GM18499 (cell line): ENCODE measurements around the gene PCYOX1L.

Source experiments
- ATAC-seq: cut with Tn5 transposase; IDR thresholded peaks from one replicate; pipeline ENCODE4 v1.9.1; 2021; ENCODE audit warnings: moderate number of reproducible peaks; ENCODE audit not compliant: insufficient read depth, unreplicated experiment

Gene PCYOX1L, protein sequence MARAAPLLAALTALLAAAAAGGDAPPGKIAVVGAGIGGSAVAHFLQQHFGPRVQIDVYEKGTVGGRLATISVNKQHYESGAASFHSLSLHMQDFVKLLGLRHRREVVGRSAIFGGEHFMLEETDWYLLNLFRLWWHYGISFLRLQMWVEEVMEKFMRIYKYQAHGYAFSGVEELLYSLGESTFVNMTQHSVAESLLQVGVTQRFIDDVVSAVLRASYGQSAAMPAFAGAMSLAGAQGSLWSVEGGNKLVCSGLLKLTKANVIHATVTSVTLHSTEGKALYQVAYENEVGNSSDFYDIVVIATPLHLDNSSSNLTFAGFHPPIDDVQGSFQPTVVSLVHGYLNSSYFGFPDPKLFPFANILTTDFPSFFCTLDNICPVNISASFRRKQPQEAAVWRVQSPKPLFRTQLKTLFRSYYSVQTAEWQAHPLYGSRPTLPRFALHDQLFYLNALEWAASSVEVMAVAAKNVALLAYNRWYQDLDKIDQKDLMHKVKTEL

GRCh38 chr5:149357370-149358293 is at the start of gene PCYOX1L:
Gene PCYOX1L (plus strand): TSS chr5:149358046. CDS start chr5:149358069, 23 bp downstream.
- peak; percentile 96 for ATAC-seq

- no peak for ATAC-seq
Measured at GRCh38 chr5:149309354-149309753, 48.5 kb upstream of the PCYOX1L start.

DNA sequence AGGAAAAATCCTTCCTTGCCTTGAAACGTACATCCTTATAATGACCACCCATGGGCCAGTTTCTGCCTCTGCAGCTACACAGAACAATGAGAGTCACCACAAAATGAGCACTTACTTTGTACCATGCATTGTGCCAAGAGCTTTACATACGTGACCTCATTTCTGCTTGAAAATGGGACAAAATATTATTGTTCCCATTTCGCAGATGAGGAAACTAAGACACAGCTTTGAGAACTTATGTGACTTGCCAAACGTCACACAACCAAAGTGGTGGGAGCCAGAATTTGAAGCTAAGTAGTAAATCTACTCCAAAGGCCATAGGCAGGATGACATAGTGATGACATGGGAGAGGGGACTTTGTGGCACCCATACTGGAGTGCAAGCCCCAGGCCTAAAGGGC is 47.4 kb upstream of the PCYOX1L start:
- no peak for ATAC-seq

DNA sequence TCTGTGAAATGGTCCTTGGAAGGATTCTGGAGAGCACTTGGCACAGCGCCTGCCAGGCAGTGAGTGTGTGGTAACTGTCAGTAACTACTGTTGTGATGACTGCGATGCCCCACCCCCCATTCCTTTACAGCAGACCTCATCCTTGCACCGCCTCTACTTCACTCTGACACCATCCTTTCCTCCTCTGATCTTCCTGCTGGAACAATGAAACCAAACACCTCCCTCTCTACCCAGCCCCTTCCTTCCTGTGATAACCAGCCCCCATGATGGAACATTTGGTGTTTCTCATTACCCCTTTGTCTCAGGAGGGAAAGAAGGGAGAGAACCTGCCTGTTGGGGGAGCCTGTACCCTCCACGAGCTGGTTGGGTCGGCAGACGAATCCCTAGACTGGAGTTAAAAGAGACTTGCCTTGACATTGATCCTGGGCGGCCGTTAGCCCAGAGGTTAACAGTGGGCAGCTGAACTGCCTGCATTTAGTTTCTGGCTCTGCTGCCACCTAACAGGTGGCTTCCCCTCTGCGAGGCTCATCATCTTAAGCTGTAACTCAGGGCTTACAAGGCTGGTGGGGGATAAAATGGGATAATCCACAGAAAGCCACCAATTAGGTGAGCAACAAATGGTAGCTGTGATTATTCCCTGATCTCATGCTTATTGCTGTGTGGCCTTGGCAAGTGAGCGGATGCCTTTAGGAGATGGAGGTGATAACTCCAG is 46.7 kb upstream of the PCYOX1L start:
- ATAC-seq, result no peak

- ATAC-seq, result no peak
Measured at GRCh38 chr5:149313151-149313841, 44.5 kb upstream of the PCYOX1L start.

GRCh38 chr5:149314571-149315111 is 43.2 kb upstream of the PCYOX1L start:
- no peak for ATAC-seq

GRCh38 chr5:149315753-149316152 is 42.1 kb upstream of the PCYOX1L start:
- no peak for ATAC-seq

- no peak for ATAC-seq
Measured at GRCh38 chr5:149317281-149318048, 40.4 kb upstream of the PCYOX1L start.

DNA sequence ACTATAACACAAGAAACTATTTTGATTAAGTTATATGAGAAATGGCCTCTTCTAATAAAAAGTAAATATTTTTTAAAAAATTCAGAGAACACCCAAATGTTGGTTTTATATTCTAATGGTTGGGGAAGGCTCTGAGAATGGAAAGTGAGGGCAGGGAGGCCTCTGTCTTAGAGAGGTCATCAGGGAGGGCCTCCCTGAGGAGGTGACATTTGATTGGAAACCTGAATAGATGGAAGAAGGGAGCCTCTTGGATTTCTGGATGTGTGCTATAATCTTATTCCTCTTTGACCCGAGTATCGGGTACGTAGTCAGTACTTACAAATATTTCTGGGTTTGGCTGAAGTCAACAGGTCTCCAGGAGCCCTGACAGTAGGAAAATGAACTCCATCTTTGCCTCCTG is 38.7 kb upstream of the PCYOX1L start:
- no peak for ATAC-seq

GRCh38 chr5:149320791-149321330 is 37.0 kb upstream of the PCYOX1L start:
- no peak for ATAC-seq

DNA sequence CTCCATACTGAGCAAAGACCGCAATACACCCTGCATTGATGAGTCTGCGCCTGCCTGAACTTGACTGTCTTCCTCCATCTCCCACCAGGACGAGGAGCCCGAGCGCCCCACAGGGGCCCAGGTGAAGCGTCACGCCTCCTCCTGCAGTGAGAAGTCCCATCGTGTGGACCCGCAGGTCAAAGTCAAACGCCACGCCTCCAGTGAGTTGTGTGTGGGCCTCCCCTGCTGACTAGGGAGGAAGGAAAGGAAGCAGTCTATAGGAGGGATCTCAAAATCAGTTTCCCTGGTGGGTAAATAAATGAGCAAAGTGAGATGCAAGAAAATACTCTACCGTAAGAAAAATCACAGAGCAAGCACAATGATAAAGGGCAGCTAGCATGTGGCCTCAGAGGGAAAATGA is 35.3 kb upstream of the PCYOX1L start:
- no peak for ATAC-seq

DNA sequence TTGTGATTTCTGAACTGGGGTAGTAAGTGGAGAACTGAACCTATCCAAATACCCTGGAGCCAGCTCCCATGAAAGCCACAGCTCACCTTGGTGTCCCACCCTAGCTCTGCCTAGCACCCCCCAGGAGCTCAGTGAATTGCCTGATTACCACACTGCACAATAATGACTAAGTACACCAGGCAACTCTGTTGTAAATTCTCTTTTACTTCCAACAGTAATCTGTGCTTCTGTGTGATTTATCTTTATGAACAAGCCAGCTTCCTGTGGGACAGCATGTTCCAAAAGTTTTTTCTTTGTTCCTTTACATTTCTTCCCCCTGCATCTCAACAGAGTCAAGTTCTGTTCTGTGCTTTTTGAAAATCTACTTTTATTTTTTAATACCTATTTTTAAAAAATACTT is 34.6 kb upstream of the PCYOX1L start:
- ATAC-seq, result no peak

DNA sequence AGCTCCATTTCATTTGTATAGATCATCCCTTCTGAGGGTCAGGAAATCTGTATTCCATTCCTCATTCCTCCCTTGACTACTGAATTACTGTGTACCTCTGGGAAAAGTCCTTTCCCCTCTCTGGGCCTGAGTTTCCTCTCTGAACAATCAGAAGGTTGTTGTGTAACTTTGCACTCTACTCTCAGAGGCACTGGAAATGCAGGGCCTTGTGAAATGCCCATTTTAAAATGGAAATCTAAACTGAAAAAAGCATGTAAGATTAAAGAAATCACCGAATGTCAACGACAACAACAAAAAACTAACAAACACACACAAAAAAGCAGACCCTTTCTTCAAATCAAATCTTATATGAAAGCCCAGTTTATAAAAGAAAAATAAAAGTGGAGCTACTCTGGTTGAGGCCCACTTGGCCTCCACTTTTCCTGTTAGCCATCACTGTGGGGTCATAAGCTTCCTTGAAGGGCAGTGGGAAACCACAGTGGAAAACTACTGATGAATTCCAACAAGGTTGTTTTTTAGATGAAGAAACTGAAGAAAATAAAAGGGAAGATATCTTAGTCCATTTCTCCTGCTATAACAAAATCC is 34.1 kb upstream of the PCYOX1L start:
- no peak for ATAC-seq

- no peak for ATAC-seq
Measured at GRCh38 chr5:149324641-149325040, 33.2 kb upstream of the PCYOX1L start.

GRCh38 chr5:149325166-149325735 is 32.6 kb upstream of the PCYOX1L start:
- ATAC-seq, result no peak

- ATAC-seq, result no peak
Measured at GRCh38 chr5:149325894-149326293, 32.0 kb upstream of the PCYOX1L start.

- no peak for ATAC-seq
Measured at GRCh38 chr5:149326611-149327010, 31.2 kb upstream of the PCYOX1L start.

DNA sequence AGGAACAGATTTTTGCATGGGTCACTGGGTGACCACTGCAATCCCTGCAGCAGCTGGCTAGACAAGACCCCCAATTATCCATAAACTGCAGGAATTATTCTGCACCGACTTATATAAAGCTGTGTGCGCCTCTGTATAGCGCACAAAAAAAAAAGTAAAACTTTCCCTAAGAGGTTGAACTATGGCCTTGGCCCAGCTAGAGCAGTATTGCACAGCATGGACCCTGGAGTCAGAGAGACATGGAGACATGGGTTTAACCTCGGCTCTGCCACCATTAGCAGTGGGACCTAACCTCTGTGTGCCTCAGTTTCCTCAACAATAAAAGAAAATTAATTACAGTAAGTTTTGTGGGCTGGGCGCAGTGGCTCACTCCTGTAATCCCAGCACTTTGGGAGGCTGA is 29.7 kb upstream of the PCYOX1L start:
- no peak for ATAC-seq
